Activated naive CD4-positive, alpha-beta T cell treated with anti-CD3 and anti-CD28 coated beads, Interleukin-2, amount 50 U/mL, for 72 hours (primary cell): Measurements from ENCODE around the gene PDE4B. TPM values are rescaled to one million over a fixed set of nuclear protein-coding genes. Genes with fewer than 3 reads are reported as not detected.

Experiments used
- ATAC-seq, 2 donors: fragments of 150-1000 bp; cut with Tn5 transposase; 2 replicates each; pipeline ENCODE4 v1.10.0; 2021; ENCODE audit warnings: mild to moderate bottlenecking in 2 of 2, moderate library complexity in 2 of 2
- DNase-seq, 2 donors: peaks; one replicate each; pipeline ENCODE4 v3.0.0; 2021 to 2022; ENCODE audit warnings: low spot score in 2 of 2
- H3K27ac Mint-ChIP-seq, 2 donors: one replicate each; pipeline ENCODE4 v1.8.0; 2022; ENCODE audit warnings: mild to moderate bottlenecking in 2 of 2, mixed read lengths in 2 of 2
- H3K36me3 Mint-ChIP-seq, 2 donors: one replicate each; pipeline ENCODE4 v1.8.0; 2022; ENCODE audit warnings: mixed read lengths in 2 of 2
- H3K9me3 Mint-ChIP-seq, 2 donors: one replicate each; pipeline ENCODE4 v1.8.0; 2022; ENCODE audit warnings: mixed read lengths in 2 of 2
- total RNA-seq, 2 donors: library from RNA; stranded (reverse); gene quantifications; one replicate each; pipeline ENCODE4 v1.2.3, GENCODE V29; 2022

The PDE4B gene
- total RNA-seq, 2 donors from 2014 or later = 23.8 to 25.6 TPM

DNA sequence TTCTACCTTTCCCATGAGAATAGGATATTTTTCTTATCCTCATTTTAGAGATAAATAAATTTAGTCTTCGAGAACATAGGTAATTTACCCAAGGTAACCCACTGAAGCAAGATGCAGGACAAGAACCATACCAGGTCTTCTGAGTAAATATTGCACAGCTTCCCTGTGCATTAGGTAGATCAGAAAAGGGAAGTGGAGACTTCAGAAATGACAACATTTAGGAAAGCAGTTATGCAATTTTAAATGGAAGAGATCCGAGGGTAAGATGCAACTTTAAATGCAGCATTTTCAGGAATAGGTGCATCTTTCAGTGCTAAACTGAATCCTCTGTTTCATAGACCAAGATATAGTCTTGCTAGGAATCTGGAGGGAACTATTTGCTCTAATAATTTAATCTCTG is 534.9 kb downstream of the PDE4B start:
- ATAC-seq (no peak), DNase-seq (no peak)
- H3K36me3 Mint-ChIP-seq = peaks cover 6 to 7% of the 10 kb centered on the region in 2 donors
- peaks cover 0 to 5% of the 10 kb centered on the region in 2 donors for H3K9me3 Mint-ChIP-seq
- H3K27ac Mint-ChIP-seq = no peak overlapping the region

DNA sequence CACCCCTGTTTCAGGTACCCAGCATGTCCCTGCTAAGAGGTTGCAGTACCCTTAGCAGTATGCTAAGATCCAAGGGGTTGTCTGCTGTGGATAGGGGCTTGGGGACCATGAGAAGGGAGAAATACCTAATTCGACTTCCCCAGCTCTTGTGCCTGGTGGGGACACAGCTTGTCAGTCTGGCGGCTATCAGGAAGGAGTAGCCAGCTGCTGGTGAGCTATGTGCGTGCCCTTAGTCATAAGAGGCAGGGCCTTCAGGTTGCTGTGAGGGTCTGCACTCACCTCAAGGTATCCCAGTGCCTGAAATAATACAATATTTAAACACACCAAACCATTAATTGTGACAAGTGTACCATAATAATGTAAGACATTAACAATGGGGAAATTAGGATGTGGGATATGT is 536.2 kb downstream of the PDE4B start:
- ATAC-seq = no peak
- H3K27ac Mint-ChIP-seq = no peak overlapping the region
- H3K36me3 Mint-ChIP-seq = peaks cover 14 to 19% of the 10 kb centered on the region in 2 donors
- H3K9me3 Mint-ChIP-seq = no peaks in the 10 kb centered on the region
- no peak for DNase-seq

DNA sequence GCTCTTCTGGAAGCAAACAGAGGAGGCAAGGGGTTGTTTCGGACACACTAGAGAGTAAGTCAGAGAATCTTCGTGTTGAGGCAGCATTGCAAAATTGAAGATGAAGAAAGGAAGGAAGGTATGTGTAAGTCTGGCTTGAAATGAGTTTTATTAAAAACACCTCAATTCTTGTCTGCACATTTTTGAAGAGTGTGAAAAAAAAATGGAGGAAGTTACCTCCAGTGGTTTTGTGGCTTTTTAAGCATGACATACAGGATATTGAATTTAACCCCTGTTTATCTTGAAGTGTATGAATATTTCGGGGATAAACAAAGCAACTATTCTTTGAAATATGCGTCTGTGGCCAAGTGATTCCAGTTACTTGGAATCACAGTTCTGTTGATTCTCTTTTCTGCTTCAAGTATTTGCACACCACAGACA is 538.0 kb downstream of the PDE4B start:
- no peaks in the 10 kb centered on the region for H3K9me3 Mint-ChIP-seq
- DNase-seq = no peak
- ATAC-seq = peak; percentile 37 to 75
- H3K36me3 Mint-ChIP-seq = peaks cover 31 to 34% of the 10 kb centered on the region in 2 donors
- peak overlapping the region; percentile 46 to 93 for H3K27ac Mint-ChIP-seq

DNA sequence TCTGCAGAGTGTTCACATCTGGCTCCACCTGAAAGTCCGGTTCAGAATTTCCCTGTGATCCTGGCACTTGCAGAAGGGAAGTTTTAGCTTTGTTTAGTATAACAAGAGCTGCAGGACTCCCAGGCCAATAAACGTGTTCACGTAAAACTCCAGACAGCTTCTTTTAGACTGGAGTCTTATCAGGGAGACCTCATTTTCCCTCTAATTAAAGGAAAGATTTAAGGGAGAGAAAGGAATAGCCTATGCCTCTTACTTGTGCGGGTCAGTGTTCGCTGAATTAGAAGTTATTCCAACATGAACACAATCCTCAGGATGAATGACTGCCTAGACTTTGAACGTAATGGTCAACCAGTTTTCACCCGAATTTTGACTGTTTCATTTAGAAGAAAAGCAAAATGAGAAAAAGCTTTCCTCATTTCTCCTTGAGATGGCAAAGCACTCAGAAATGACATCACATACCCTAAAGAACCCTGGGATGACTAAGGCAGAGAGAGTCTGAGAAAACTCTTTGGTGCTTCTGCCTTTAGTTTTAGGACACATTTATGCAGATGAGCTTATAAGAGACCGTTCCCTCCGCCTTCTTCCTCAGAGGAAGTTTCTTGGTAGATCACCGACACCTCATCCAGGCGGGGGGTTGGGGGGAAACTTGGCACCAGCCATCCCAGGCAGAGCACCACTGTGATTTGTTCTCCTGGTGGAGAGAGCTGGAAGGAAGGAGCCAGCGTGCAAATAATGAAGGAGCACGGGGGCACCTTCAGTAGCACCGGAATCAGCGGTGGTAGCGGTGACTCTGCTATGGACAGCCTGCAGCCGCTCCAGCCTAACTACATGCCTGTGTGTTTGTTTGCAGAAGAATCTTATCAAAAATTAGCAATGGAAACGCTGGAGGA is 539.2 kb downstream of the PDE4B start:
- Mint-ChIP-seq H3K36me3 (peaks cover 35 to 42% of the 10 kb centered on the region in 2 donors), H3K27ac (peak overlapping the region; percentile 97 to 98), H3K9me3 (no peaks in the 10 kb centered on the region)
- peak; percentile 38 to 74 for DNase-seq
- peak; percentile 50 to 62 for ATAC-seq

DNA sequence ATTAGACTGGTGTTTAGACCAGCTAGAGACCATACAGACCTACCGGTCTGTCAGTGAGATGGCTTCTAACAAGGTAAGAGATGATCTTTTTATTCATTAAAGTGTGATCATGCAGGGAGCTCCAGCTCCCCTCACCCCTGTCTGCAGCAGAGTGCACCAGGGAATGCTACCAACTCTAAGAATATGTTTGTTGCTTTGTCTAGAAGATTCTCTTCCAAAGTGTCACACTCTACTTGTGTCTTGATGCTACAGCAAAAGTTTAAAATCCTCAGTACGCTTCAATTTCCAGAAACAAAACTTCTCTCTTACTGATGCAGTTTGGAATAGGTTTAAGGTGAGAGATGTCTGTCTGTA is 539.8 kb downstream of the PDE4B start:
- Mint-ChIP-seq H3K36me3 (peaks cover 35 to 48% of the 10 kb centered on the region in 2 donors), H3K27ac (peak overlapping the region; percentile 97 to 98), H3K9me3 (peaks cover 0 to 3% of the 10 kb centered on the region in 2 donors)
- peak in 1 of 2 donors; percentile 9 for ATAC-seq
- no peak for DNase-seq

DNA sequence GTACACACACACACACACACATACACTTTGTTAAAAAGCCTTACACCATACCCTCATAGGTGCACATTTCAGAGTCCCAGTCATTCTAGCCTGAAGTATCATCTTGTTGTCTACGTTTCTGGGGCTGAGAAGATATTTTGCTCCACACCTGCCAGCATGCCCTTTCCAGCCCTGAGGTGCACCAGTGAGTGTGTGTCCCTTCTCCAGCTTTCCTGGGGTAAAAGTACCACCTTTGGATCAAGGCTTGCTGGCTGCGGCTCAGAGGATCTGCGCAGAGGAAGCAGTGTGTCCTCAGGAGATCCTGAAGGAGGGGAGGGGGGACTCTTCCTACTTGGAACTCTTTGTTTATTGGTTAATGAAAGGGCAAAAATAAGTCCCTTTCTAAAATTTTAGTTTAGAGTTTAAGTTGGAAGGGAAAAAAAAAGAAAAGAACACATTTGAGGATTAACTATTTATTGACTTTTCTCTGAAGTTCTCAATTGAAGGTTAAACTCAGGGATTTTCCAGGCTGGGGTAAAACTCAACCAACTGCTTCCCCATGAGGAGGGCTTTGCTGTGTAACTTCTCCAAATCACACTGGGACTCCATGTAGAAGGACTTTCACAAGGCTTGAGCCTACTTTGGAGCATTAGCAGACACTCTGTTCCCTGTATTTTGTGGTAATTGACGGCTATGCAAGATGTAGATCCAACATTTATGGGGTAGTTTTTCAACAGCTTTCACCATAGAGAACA is 540.9 kb downstream of the PDE4B start:
- peaks cover 0 to 3% of the 10 kb centered on the region in 2 donors for H3K9me3 Mint-ChIP-seq
- DNase-seq (no peak), ATAC-seq (no peak)
- H3K36me3 Mint-ChIP-seq = peaks cover 35 to 50% of the 10 kb centered on the region in 2 donors
- H3K27ac Mint-ChIP-seq = peak overlapping the region; percentile 97 to 98

DNA sequence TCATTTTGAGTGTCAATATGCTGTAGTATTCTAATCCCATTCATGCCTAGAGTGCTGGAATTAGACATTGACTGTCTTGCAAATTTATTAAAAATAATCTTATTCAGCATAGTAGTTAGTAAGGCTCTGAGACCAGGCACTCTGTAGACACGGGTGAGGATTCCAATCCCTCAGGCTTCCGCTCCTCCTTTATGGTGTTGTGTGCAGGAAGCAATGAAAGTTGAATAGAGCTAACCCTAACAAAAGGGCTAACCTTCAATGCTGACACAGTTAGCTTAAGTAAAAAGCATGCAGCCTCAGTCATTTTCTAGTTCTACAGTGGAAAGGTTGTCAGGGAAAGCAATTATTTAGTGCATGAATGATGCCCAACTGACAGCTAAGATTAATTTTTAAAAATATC is 541.6 kb downstream of the PDE4B start:
- Mint-ChIP-seq H3K9me3 (peaks cover 0 to 3% of the 10 kb centered on the region in 2 donors), H3K27ac (peak overlapping the region; percentile 97 to 98), H3K36me3 (peaks cover 36 to 50% of the 10 kb centered on the region in 2 donors)
- no peak for DNase-seq
- no peak for ATAC-seq

DNA sequence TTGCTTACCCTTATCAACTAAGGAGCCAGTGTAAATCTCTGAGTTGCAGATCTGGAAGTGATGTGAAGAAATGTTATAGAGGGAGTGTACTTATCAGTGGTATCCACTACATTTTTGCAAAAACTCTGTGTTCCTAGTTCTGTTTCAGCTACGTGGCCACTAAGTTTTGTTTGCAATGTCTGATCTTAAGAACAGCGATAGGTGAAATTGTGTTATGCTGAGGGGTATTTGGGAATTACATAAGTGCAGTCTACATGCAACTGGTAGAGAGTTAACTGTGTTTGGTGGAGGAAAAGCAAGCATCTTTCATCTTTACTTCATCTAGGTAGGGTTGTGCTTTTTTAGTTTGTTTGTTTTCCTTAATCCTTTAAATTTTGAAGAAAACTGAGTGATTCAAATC is 542.4 kb downstream of the PDE4B start:
- Mint-ChIP-seq H3K27ac (peak overlapping the region; percentile 97 to 98), H3K36me3 (peaks cover 44 to 50% of the 10 kb centered on the region in 2 donors), H3K9me3 (peaks cover 0 to 3% of the 10 kb centered on the region in 2 donors)
- no peak for ATAC-seq
- no peak for DNase-seq

DNA sequence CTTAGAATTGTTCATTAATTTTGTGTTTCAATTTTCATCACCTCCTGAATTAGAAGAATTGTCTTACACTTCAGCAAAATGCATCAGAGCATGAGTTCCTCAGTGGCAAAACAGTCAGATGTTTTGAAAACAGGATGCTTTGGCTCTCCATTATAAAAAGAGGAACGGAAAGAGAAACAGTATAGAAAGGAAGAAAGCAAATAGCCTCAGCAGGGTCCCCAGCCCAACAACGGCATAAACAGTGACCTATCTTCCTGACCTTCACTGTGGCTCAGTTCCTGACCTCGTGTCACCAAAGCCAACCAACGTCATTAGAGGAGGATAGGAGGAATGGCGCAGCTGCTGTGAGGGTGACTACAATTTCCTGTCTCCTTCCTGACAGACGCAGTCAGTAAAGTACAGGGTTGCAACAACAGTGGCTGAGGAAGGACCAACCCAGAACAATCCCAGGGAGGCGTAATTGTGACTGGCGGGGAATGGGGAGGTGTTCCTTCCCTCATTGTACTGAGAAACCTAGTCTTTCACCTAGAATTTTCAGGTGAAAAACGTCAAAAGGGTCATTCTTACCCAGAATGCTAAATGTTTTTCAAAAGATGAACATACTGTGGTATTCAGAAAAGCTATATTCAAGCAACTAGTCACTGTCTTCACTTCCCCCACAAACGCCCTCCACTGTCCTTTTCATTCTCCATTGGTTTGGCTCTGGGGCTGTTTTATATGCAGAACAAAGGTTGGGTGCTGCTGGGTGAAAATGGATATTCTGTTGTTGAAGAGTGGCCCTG is 543.4 kb downstream of the PDE4B start:
- peaks cover 44 to 50% of the 10 kb centered on the region in 2 donors for H3K36me3 Mint-ChIP-seq
- peak; percentile 84 to 89 for ATAC-seq
- H3K27ac Mint-ChIP-seq = peak overlapping the region; percentile 97 to 98
- peak; percentile 58 to 86 for DNase-seq
- H3K9me3 Mint-ChIP-seq = peaks cover 0 to 3% of the 10 kb centered on the region in 2 donors

DNA sequence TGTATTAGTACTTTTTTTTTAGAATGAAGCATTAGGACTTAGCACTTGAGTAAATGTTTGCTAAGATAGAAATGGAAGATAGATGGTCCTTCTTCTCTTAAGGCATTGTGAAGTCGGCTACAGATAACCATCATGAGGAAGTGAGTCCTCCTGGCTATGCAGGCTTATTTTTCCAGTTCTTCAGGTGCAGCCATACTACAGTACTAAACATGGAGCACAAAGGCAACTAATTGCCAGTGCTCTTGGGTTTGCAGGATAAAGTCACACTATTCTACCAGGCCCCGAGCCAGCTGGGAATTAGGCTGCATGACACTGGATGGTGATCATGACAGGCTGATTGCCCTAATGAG is 543.9 kb downstream of the PDE4B start:
- peaks cover 44 to 50% of the 10 kb centered on the region in 2 donors for H3K36me3 Mint-ChIP-seq
- H3K9me3 Mint-ChIP-seq = peaks cover 0 to 3% of the 10 kb centered on the region in 2 donors
- no peak for DNase-seq
- H3K27ac Mint-ChIP-seq = peak overlapping the region; percentile 97 to 98
- ATAC-seq = no peak

DNA sequence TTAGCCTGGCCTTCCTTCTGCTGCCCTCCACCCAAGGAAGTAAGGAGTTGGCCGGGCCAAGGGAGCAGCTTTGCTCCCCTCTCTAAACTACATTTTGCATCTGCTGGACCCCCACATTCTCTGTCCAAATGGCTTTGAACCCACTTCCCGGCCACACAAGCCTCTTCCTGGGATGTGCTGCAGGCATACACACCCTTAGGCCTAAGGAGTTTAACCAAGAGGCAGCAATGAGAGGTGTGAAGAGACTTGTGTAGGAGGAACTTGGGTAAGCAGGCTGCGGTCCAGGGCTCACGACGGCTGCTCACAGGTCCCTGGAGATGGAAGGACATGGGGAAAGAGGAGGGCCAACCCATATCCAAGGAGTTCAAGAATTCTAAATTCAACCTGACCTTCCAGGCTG is 544.6 kb downstream of the PDE4B start:
- ATAC-seq (no peak), DNase-seq (no peak)
- Mint-ChIP-seq H3K27ac (peak overlapping the region; percentile 85 to 98), H3K9me3 (peaks cover 0 to 3% of the 10 kb centered on the region in 2 donors), H3K36me3 (peaks cover 44 to 47% of the 10 kb centered on the region in 2 donors)

DNA sequence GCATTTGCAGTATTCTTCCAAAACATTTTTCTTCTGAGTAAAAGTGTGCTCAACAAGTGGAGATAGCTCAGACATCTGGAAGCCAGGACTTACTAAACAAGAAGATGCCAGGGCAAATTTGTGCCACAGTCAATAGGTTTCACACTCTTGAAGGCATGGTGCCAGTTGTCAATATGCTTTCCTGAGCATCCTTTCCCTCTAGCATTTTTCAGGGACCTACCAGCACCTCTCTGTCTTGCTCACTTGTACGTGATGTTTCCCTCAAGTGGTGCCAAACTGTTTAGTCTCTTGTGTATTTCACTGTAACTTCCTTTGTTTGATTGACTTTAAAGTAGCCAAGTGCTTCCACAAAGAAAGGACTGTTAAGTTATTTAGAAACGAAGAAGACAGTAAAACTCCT is 547.2 kb downstream of the PDE4B start:
- ATAC-seq (no peak), DNase-seq (no peak)
- peak overlapping the region; percentile 67 to 80 for H3K27ac Mint-ChIP-seq
- peaks cover 23 to 25% of the 10 kb centered on the region in 2 donors for H3K36me3 Mint-ChIP-seq
- H3K9me3 Mint-ChIP-seq = peaks cover 0 to 3% of the 10 kb centered on the region in 2 donors

DNA sequence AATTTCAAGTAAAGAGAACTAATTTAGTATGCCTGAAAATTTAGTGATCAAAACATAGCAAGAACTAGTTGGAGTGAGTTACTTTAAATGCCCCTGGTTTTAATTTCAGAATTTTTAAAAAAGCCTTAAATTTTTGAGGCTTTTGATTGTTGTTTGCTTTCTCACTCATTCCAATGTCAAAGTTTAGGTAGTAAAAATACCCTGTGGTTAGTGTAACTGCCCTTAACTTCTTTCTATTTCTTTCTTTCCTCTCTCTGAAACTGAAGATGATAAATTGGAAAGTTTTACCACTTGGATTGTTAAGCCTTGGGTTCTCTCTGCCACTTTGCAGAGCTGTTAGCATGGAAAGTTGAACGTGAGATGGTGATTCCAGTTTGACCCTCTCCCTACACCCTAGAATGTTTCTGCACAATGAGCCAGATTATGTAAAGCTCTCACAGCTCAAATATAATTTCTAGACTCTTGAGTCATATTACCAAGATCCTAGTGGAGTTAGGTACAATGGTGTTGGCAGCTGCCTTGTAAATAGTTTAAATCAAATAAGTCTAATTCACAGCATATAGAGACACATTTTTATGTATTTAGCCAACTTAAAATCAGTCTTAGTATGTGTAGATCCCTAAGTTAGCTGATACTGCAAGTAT is 548.9 kb downstream of the PDE4B start:
- ATAC-seq (peak in 1 of 2 donors; percentile 27), DNase-seq (no peak)
- Mint-ChIP-seq H3K36me3 (peaks cover 16% of the 10 kb centered on the region in 2 donors), H3K9me3 (peaks cover 0 to 3% of the 10 kb centered on the region in 2 donors), H3K27ac (peak overlapping the region; percentile 66 to 90)

DNA sequence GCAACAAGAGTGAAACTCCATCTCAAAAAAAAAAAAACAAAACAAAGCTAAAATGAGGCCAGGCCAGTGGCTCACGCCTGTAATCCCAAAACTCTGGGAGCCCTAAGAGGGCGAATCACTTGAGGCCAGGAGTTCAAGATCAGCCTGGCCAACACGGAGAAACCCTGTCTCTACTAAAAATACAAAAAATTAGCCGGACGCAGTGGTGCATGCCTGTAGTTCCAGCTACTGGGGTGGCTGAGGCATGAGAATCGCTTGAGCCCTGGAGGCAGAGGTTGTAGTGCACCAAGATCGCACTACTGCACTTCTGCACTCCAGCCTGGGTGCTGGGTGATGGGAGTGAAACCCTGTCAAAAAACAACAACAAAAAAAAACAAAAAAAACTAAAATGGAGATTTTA is 550.0 kb downstream of the PDE4B start:
- Mint-ChIP-seq H3K27ac (peak overlapping the region; percentile 62 to 65), H3K9me3 (no peaks in the 10 kb centered on the region), H3K36me3 (peaks cover 5 to 16% of the 10 kb centered on the region in 2 donors)
- ATAC-seq (no peak), DNase-seq (no peak)

DNA sequence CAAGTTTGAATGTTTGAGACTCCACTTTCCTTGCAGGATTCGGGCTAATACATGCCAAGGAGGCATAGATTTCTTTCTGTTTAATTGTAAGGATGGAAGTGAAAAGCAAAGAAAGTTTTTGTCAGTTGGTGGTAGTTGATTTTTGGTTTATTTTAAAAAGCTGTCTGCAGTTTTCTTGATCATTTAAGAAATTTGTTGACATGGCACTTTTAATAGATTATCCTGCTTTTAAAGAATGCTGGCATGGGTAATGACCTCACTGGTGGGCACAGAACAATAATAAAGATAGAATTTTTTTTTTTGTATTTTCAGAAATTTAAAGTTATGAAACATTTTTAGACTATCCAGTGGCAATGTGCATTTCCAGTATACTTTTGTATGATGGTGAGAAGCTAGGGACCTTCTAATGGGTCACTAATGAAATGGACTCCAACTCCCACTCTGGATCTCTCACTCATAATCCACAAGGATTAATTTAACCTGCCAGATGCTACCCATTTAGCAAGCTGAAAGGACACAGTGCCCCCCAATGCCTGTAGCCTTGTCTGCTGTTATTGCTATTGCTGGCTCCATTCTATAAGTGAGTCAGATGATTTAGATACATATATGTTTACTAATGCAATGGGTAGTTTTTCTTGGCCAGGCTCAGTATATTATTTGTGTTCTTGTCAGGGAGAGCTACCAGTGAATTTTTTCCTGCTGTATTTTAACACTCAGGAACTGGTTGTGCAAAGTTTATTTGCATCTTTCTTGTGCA is 551.1 kb downstream of the PDE4B start:
- peaks cover 5 to 16% of the 10 kb centered on the region in 2 donors for H3K36me3 Mint-ChIP-seq
- DNase-seq = no peak
- H3K9me3 Mint-ChIP-seq = no peaks in the 10 kb centered on the region
- peak overlapping the region in 1 of 2 donors; percentile 62 for H3K27ac Mint-ChIP-seq
- no peak for ATAC-seq
